CD4-positive, alpha-beta T cell treated with Interleukin-10 for 1 hour (primary cell): Measurements from ENCODE around the gene IL21.
"Not testable (repeated sequence)": the region's sequence is repeated elsewhere in the genome, so short reads cannot be mapped to it uniquely, and the experiment has no call there.

Experiments
- DNase-seq: peaks from one replicate; pipeline ENCODE4 v3.0.0-alpha.2; 2020

Gene IL21

GRCh38 chr4:122577189-122577553 is 43.7 kb downstream of the IL21 start:
- no peak for DNase-seq

- peak; percentile 72 for DNase-seq
Observed at GRCh38 chr4:122576261-122577188, 44.3 kb downstream of the IL21 start.

DNA sequence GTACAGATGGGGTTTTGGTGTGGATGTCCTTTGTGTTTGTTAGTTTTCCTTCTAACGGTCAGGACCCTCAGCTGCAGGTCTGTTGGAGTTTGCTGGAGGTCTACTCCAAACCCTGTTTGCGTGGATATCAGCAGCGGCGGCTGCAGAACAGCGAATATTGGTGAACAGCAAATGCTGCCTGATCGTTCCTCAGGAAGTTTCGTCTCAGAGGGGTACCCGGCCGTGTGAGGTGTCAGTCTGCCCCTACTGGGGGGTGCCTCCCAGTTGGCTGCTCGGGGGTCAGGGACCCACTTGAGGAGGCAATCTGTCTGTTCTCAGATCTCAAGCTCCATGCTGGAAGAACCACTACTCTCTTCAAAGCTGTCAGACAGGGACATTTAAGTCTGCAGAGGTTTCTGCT is 46.5 kb downstream of the IL21 start:
- DNase-seq: not testable (repeated sequence)

GRCh38 chr4:122562449-122562848 is 58.4 kb downstream of the IL21 start:
- no peak for DNase-seq
